Sigmoid colon (tissue), 4 donors: ENCODE data around the gene LRRC38.

ENCODE experiments used
- POLR2AphosphoS5 ChIP-seq, 4 donors: sonication (generic); formaldehyde crosslinking; IDR thresholded peaks; one replicate each; pipeline ENCODE4 v1.6.1; 2017; ENCODE audit warnings: antibody characterized with exemption in 4 of 4
- TF ChIP-seq, protein P1 (sequence below), 4 experiments: fragments of 450-650 bp in 3 of 4; fragments of 200-600 bp in 1 of 4; IDR thresholded peaks; one replicate each; pipeline ENCODE4 v1.5.1; 2016 to 2019; ENCODE audit warnings: antibody characterized with exemption in 4 of 4, mild to moderate bottlenecking in 3 of 4, moderate library complexity in 2 of 4

GRCh38 chr1:13516606-13517005, 2.8 kb upstream of the LRRC38 start:
- TF ChIP-seq, protein P1, sequence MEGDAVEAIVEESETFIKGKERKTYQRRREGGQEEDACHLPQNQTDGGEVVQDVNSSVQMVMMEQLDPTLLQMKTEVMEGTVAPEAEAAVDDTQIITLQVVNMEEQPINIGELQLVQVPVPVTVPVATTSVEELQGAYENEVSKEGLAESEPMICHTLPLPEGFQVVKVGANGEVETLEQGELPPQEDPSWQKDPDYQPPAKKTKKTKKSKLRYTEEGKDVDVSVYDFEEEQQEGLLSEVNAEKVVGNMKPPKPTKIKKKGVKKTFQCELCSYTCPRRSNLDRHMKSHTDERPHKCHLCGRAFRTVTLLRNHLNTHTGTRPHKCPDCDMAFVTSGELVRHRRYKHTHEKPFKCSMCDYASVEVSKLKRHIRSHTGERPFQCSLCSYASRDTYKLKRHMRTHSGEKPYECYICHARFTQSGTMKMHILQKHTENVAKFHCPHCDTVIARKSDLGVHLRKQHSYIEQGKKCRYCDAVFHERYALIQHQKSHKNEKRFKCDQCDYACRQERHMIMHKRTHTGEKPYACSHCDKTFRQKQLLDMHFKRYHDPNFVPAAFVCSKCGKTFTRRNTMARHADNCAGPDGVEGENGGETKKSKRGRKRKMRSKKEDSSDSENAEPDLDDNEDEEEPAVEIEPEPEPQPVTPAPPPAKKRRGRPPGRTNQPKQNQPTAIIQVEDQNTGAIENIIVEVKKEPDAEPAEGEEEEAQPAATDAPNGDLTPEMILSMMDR (IDR thresholded peaks at IDR 0.05) = no peak
- no peak for TF ChIP-seq POLR2AphosphoS5 (IDR thresholded peaks at IDR 0.05)
